CD4-positive, alpha-beta T cell treated with Interleukin-4 for 1 hour (primary cell): Measurements from ENCODE around the gene SEC11A.
"Not testable (repeated sequence)": the region's sequence is repeated elsewhere in the genome, so short reads cannot be mapped to it uniquely, and the experiment has no call there.

Source experiments
- DNase-seq, 2 donors: peaks; one replicate each; pipeline ENCODE4 v3.0.0-alpha.2; 2020 to 2022

SEC11A gene

GRCh38 chr15:84736375-84736774 is 20.4 kb upstream of the SEC11A start:
- peak; percentile 53 to 79 for DNase-seq

- DNase-seq: peak in 1 of 2 donors; percentile 33
Observed at GRCh38 chr15:84735480-84736061, 19.6 kb upstream of the SEC11A start.

GRCh38 chr15:84734794-84735479 is 19.0 kb upstream of the SEC11A start:
- peak; percentile 79 to 80 for DNase-seq

GRCh38 chr15:84731774-84732173 is 15.8 kb upstream of the SEC11A start:
- no peak for DNase-seq

- DNase-seq: no peak
Observed at GRCh38 chr15:84727429-84727828, 11.5 kb upstream of the SEC11A start.

GRCh38 chr15:84725001-84725491 is 9.1 kb upstream of the SEC11A start:
- DNase-seq: peak; percentile 59 to 72

- no peak for DNase-seq
Observed at GRCh38 chr15:84722628-84723027, 6.7 kb upstream of the SEC11A start.

GRCh38 chr15:84721371-84721770 is 5.4 kb upstream of the SEC11A start:
- peak; percentile 15 to 28 for DNase-seq

- peak in 1 of 2 donors; percentile 28 for DNase-seq
Observed at GRCh38 chr15:84715441-84716035, 401 bp downstream of the SEC11A start.

- DNase-seq: no peak
Observed at GRCh38 chr15:84714821-84715220, 1.1 kb downstream of the SEC11A start.

- DNase-seq: no peak
Observed at GRCh38 chr15:84714372-84714771, 1.6 kb downstream of the SEC11A start.

- no peak for DNase-seq
Observed at GRCh38 chr15:84703808-84704207, 12.1 kb downstream of the SEC11A start.

GRCh38 chr15:84702961-84703482 is 12.9 kb downstream of the SEC11A start:
- DNase-seq: no peak

GRCh38 chr15:84699538-84700191 is 16.3 kb downstream of the SEC11A start:
- DNase-seq: no peak

GRCh38 chr15:84697236-84697990 is 18.5 kb downstream of the SEC11A start:
- no peak for DNase-seq

- no peak for DNase-seq
Observed at GRCh38 chr15:84696757-84697156, 19.2 kb downstream of the SEC11A start.

- DNase-seq: no peak
Observed at GRCh38 chr15:84690342-84690741, 25.6 kb downstream of the SEC11A start.

GRCh38 chr15:84689858-84690257 is 26.1 kb downstream of the SEC11A start:
- DNase-seq: no peak

GRCh38 chr15:84686446-84686845 is 29.5 kb downstream of the SEC11A start:
- DNase-seq: not testable (repeated sequence)

- no peak for DNase-seq
Observed at GRCh38 chr15:84685304-84685703, 30.6 kb downstream of the SEC11A start.

- DNase-seq: no peak
Observed at GRCh38 chr15:84684092-84684491, 31.8 kb downstream of the SEC11A start.

- peak; percentile 30 to 42 for DNase-seq
Observed at GRCh38 chr15:84681831-84682230, 34.1 kb downstream of the SEC11A start.

GRCh38 chr15:84671211-84671610 is 44.7 kb downstream of the SEC11A start:
- DNase-seq: no peak
